Mesenchymal stem cell (in vitro differentiated cells and primary cell): ENCODE data around the gene SF3B3.
A peak's percentile ranks its signal among the peaks of the same experiment; 100 is the strongest.
"Not testable (repeated sequence)": the region's sequence is repeated elsewhere in the genome, so short reads cannot be mapped to it uniquely, and the experiment has no call there.

Experiments
- DNase-seq: peaks from one replicate; pipeline ENCODE4 v3.0.0-alpha.2; 2013
- H2AFZ ChIP-seq: one replicate; pipeline ENCODE4 v1.6.1; 2013; ENCODE audit warnings: low read depth, mild to moderate bottlenecking, control low read depth, inconsistent platforms, low read length, moderate library complexity
- H2AK5ac ChIP-seq: 2 replicates; pipeline ENCODE4 v1.6.1; 2013; ENCODE audit warnings: low read length, moderate library complexity, mild to moderate bottlenecking, inconsistent platforms; ENCODE audit not compliant: severe bottlenecking
- H2BK120ac ChIP-seq: one replicate; pipeline ENCODE4 v1.6.1; 2013; ENCODE audit warnings: low read depth, mild to moderate bottlenecking, inconsistent platforms, low read length, moderate library complexity
- H2BK12ac ChIP-seq, 2 experiments: one replicate each; pipeline ENCODE4 v1.6.1; 2013; ENCODE audit warnings: inconsistent platforms in 2 of 2, low read length in 2 of 2, mild to moderate bottlenecking in 2 of 2, moderate library complexity in 2 of 2, control low read depth in 1 of 2
- H2BK15ac ChIP-seq: one replicate; pipeline ENCODE4 v1.6.1; 2013; ENCODE audit warnings: mild to moderate bottlenecking, low read depth, inconsistent platforms; ENCODE audit not compliant: poor library complexity, severe bottlenecking
- H2BK5ac ChIP-seq: 2 replicates; pipeline ENCODE4 v1.6.1; 2013; ENCODE audit warnings: low read depth, mild to moderate bottlenecking, low read length, control low read depth, inconsistent platforms; ENCODE audit not compliant: poor library complexity, severe bottlenecking
- H3K14ac ChIP-seq, 2 experiments: one replicate each; pipeline ENCODE4 v1.6.1; 2013; ENCODE audit warnings: inconsistent platforms in 2 of 2, low read length in 2 of 2, control low read depth in 1 of 2, mild to moderate bottlenecking in 1 of 2, moderate library complexity in 1 of 2
- H3K18ac ChIP-seq, 2 experiments: one replicate each; pipeline ENCODE4 v1.6.1; 2013; ENCODE audit warnings: inconsistent platforms in 2 of 2, low read length in 2 of 2, control low read depth in 1 of 2, low read depth in 1 of 2, mild to moderate bottlenecking in 1 of 2
- H3K23ac ChIP-seq, 2 experiments: one replicate each; pipeline ENCODE4 v1.6.1; 2013; ENCODE audit warnings: inconsistent platforms in 2 of 2, low read length in 2 of 2, mild to moderate bottlenecking in 2 of 2, moderate library complexity in 2 of 2, control low read depth in 1 of 2
- H3K27ac ChIP-seq: 2 replicates; pipeline ENCODE4 v1.5.1; 2013; ENCODE audit warnings: mild to moderate bottlenecking, moderate library complexity, low read length, control low read depth, inconsistent platforms; ENCODE audit not compliant: poor library complexity, severe bottlenecking
- H3K27me3 ChIP-seq, 2 experiments: 2 replicates each; pipeline versions ENCODE4 v1.6.1 to v1.7.0; 2013; ENCODE audit warnings: low read length in 2 of 2, mild to moderate bottlenecking in 2 of 2, moderate library complexity in 2 of 2, control low read depth in 1 of 2, inconsistent platforms in 1 of 2; ENCODE audit not compliant: control insufficient read depth in 1 of 2, insufficient read depth in 1 of 2
- H3K36me3 ChIP-seq, 2 experiments: 2 replicates each; pipeline versions ENCODE4 v1.6.1 to v1.7.0; 2013; ENCODE audit warnings: low read length in 2 of 2, control low read depth in 1 of 2, inconsistent platforms in 1 of 2, low read depth in 1 of 2, mild to moderate bottlenecking in 1 of 2; ENCODE audit not compliant: insufficient read depth in 2 of 2, control insufficient read depth in 1 of 2
- H3K4ac ChIP-seq, 2 experiments: one replicate each; pipeline ENCODE4 v1.6.1; 2013; ENCODE audit warnings: inconsistent platforms in 2 of 2, low read length in 2 of 2, mild to moderate bottlenecking in 2 of 2, moderate library complexity in 2 of 2, control low read depth in 1 of 2, low read depth in 1 of 2
- H3K4me1 ChIP-seq: 2 replicates; pipeline ENCODE4 v1.6.1; 2013; ENCODE audit warnings: low read depth, low read length, control low read depth; ENCODE audit not compliant: control insufficient read depth, insufficient read depth
- H3K4me2 ChIP-seq: 2 replicates; pipeline ENCODE4 v1.6.1; 2013; ENCODE audit warnings: low read length, mild to moderate bottlenecking, inconsistent platforms; ENCODE audit not compliant: poor library complexity, severe bottlenecking
- H3K4me3 ChIP-seq, 2 experiments: 2 replicates each; pipeline versions ENCODE4 v1.5.1 to v1.7.0; 2013; ENCODE audit warnings: low read length in 2 of 2, mild to moderate bottlenecking in 2 of 2, control low read depth in 1 of 2, low read depth in 1 of 2; ENCODE audit not compliant: insufficient read depth in 1 of 2
- H3K79me1 ChIP-seq: replicated peaks from 2 replicates; pipeline ENCODE4 v1.6.1; 2013; ENCODE audit warnings: mild to moderate bottlenecking, control low read depth, low read length, inconsistent platforms; ENCODE audit not compliant: poor library complexity, severe bottlenecking
- H3K9ac ChIP-seq: 2 replicates; pipeline ENCODE4 v1.7.0; 2013; ENCODE audit warnings: mild to moderate bottlenecking, low read length, moderate library complexity
- H3K9me3 ChIP-seq: 2 replicates; pipeline ENCODE4 v1.7.0; 2013; ENCODE audit warnings: mild to moderate bottlenecking, low read length; ENCODE audit not compliant: control insufficient read depth
- H4K8ac ChIP-seq: one replicate; pipeline ENCODE4 v1.6.1; 2013; ENCODE audit warnings: inconsistent platforms, mild to moderate bottlenecking, low read length, moderate library complexity
- H4K91ac ChIP-seq: one replicate; pipeline ENCODE4 v1.6.1; 2013; ENCODE audit warnings: mild to moderate bottlenecking, low read length, inconsistent platforms
- WGBS: methylation state at CpG from one replicate; pipeline ENCODE4 v1.1.7; 2013; ENCODE audit warnings: mixed read lengths; 5-methylcytosine and 5-hydroxymethylcytosine counted together

The SF3B3 gene

DNA sequence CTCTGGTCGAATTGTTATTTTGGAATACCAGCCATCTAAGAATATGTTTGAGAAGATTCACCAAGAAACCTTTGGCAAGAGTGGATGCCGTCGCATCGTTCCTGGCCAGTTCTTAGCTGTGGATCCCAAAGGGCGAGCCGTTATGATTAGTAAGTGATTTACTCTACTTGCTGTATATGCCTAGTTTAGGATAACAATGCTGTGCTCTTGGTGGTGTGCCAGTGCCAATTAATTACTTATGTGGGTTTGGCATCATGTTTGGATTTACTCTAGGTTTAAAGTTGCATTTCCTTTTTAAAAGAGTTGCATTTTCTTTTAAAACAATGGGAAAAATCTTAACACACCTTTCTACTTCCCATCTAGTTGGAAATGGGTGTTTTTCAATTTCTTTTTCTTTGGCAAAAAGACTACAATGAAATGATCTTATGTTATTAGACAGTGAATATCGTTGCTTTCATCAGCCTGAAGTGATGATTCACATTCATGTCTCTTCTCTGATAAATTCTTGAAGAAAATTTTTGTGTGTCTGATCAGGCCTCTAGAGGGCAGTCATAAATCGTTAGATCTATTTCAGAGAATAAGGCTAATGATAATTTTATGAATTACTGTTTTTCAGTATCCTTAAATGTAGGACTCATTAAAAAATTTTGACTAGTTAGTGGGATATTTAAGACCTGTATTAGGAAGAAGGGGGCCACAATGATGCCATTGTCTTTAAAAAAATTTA, 5.6 kb downstream of the SF3B3 start:
- Histone ChIP-seq H2AK5ac (no peak overlapping the region), H3K4me3 (no peak overlapping the region), H2BK5ac (no peak overlapping the region), H3K23ac (no peak overlapping the region), H2AFZ (no peak overlapping the region), H3K9me3 (no peaks in the 10 kb centered on the region), H3K4me1 (peaks cover 8% of the 10 kb centered on the region), H3K4ac (no peak overlapping the region), H2BK120ac (no peak overlapping the region), H3K36me3 (peaks cover 37 to 65% of the 10 kb centered on the region in 2 experiments), H3K4me2 (no peak overlapping the region), H4K8ac (no peak overlapping the region), H2BK12ac (no peak overlapping the region), H3K27me3 (no peaks in the 10 kb centered on the region), H3K14ac (no peak overlapping the region), H4K91ac (no peak overlapping the region), H3K18ac (no peak overlapping the region), H3K9ac (peak overlapping the region; percentile 69), H2BK15ac (no peak overlapping the region), H3K27ac (peak overlapping the region; percentile 5), H3K79me1 (peaks cover 5% of the 10 kb centered on the region)
- WGBS, result 90% methylated on average over 7 of the region's 8 CpGs
- peak; percentile 73 for DNase-seq

GRCh38 chr16:70529954-70530353, 6.3 kb downstream of the SF3B3 start:
- WGBS, result 100% methylated on average over 1 of the region's 7 CpGs
- not testable (repeated sequence) for H3K4me3 ChIP-seq, H4K91ac ChIP-seq, H3K27ac ChIP-seq, H3K4ac ChIP-seq, H2BK120ac ChIP-seq, H3K27me3 ChIP-seq, H2BK5ac ChIP-seq, H2BK15ac ChIP-seq, H2AK5ac ChIP-seq, H3K14ac ChIP-seq, H3K23ac ChIP-seq, H3K4me2 ChIP-seq, H3K18ac ChIP-seq, DNase-seq, H2AFZ ChIP-seq, H4K8ac ChIP-seq, H3K9me3 ChIP-seq, H3K9ac ChIP-seq, H3K4me1 ChIP-seq, H3K79me1 ChIP-seq, H2BK12ac ChIP-seq
- peaks cover 42 to 73% of the 10 kb centered on the region in 2 experiments for H3K36me3 ChIP-seq

- Histone ChIP-seq H3K27ac (no peak overlapping the region), H3K79me1 (peaks cover 9% of the 10 kb centered on the region), H3K4me3 (no peak overlapping the region), H2BK5ac (no peak overlapping the region), H3K36me3 (peaks cover 48 to 94% of the 10 kb centered on the region in 2 experiments), H2AK5ac (no peak overlapping the region), H4K8ac (no peak overlapping the region), H2AFZ (no peak overlapping the region), H3K9me3 (no peaks in the 10 kb centered on the region), H2BK120ac (no peak overlapping the region), H3K18ac (no peak overlapping the region), H3K4me2 (no peak overlapping the region), H3K4me1 (no peaks in the 10 kb centered on the region), H3K4ac (no peak overlapping the region), H2BK12ac (no peak overlapping the region), H4K91ac (no peak overlapping the region), H3K23ac (no peak overlapping the region), H3K27me3 (no peaks in the 10 kb centered on the region), H3K14ac (no peak overlapping the region), H3K9ac (peak overlapping the region; percentile 11), H2BK15ac (no peak overlapping the region)
- no peak for DNase-seq
- WGBS, result 100% methylated on average over 2 of the region's 2 CpGs
Observed at GRCh38 chr16:70534971-70535370, 11.4 kb downstream of the SF3B3 start.

- WGBS, result 84% methylated on average over 3 of the region's 3 CpGs
- H3K4ac ChIP-seq, result no peak overlapping the region
- no peak overlapping the region for H2BK5ac ChIP-seq
Observed at GRCh38 chr16:70540994-70541393, 17.4 kb downstream of the SF3B3 start.

More at GRCh38 chr16:70540994-70541393, 17.4 kb downstream of the SF3B3 start:
- H4K91ac ChIP-seq, result no peak overlapping the region
- H2BK120ac ChIP-seq, result no peak overlapping the region
- no peak overlapping the region for H3K14ac ChIP-seq
- H2AK5ac ChIP-seq, result no peak overlapping the region
- H3K4me1 ChIP-seq, result no peaks in the 10 kb centered on the region
- no peak overlapping the region for H3K4me3 ChIP-seq
- no peak overlapping the region for H3K4me2 ChIP-seq
- no peaks in the 10 kb centered on the region for H3K9me3 ChIP-seq
- no peak overlapping the region for H4K8ac ChIP-seq
- no peak overlapping the region for H3K18ac ChIP-seq
- no peak overlapping the region for H3K27ac ChIP-seq
- H3K23ac ChIP-seq, result no peak overlapping the region
- H2AFZ ChIP-seq, result no peak overlapping the region
- DNase-seq, result no peak
- no peak overlapping the region for H2BK15ac ChIP-seq
- peaks cover 45 to 95% of the 10 kb centered on the region in 2 experiments for H3K36me3 ChIP-seq
- peaks cover 12% of the 10 kb centered on the region for H3K79me1 ChIP-seq
- H2BK12ac ChIP-seq, result no peak overlapping the region
- H3K9ac ChIP-seq, result peak overlapping the region; percentile 14
- H3K27me3 ChIP-seq, result no peaks in the 10 kb centered on the region
